AG04450 (cell line): ENCODE data around the gene DUSP5. TPM values are rescaled to one million over a fixed set of nuclear protein-coding genes. Genes with fewer than 3 reads are reported as not detected.

Source experiments
- CTCF ChIA-PET: fragments of 300-600, 350-600 bp; formaldehyde crosslinking; extraction: SDS; loops from one replicate; lab custom pipeline; 2022; ENCODE audit warnings: antibody characterized with exemption, inconsistent platforms; lab: Charles Lee
- POLR2A ChIA-PET: fragments of 350-600 bp; formaldehyde crosslinking; extraction: SDS; loops from one replicate; lab custom pipeline; 2021; ENCODE audit warnings: antibody characterized with exemption, inconsistent platforms; lab: Yijun Ruan, JAX
- DNase-seq: peaks from one replicate; pipeline ENCODE4 v3.0.0-alpha.2; 2011; ENCODE audit warnings: low read depth, low spot score
- H3K27ac ChIP-seq: one replicate; pipeline ENCODE4 v1.5.1; 2012; ENCODE audit warnings: low read depth, low read length, control low read depth
- H3K27me3 ChIP-seq: one replicate; pipeline ENCODE4 v1.6.0; 2012; ENCODE audit warnings: low read length; ENCODE audit not compliant: control insufficient read depth, insufficient read depth
- H3K4me3 ChIP-seq: 2 replicates; pipeline ENCODE4 v1.5.1; 2011; ENCODE audit warnings: mild to moderate bottlenecking, low read depth, low read length, control low read depth
- H3K9me3 ChIP-seq: 2 replicates; pipeline ENCODE4 v1.5.1; 2012; ENCODE audit warnings: low read length; ENCODE audit not compliant: control insufficient read depth, insufficient read depth
- polyA plus RNA-seq: library from polyadenylated mRNA; depleted of rRNA; stranded (reverse); fragments of >200 nt; gene quantifications from 2 replicates; pipeline ENCODE4 v1.2.3, GENCODE V29; 2011
- TF ChIP-seq, protein P1 (sequence below): IDR thresholded peaks from 2 replicates; pipeline ENCODE4 v1.5.1; 2011; ENCODE audit warnings: low read depth, low read length, control low read depth, inconsistent platforms

Gene DUSP5
- polyA plus RNA-seq, 1 experiment = 35.7 TPM

DNA sequence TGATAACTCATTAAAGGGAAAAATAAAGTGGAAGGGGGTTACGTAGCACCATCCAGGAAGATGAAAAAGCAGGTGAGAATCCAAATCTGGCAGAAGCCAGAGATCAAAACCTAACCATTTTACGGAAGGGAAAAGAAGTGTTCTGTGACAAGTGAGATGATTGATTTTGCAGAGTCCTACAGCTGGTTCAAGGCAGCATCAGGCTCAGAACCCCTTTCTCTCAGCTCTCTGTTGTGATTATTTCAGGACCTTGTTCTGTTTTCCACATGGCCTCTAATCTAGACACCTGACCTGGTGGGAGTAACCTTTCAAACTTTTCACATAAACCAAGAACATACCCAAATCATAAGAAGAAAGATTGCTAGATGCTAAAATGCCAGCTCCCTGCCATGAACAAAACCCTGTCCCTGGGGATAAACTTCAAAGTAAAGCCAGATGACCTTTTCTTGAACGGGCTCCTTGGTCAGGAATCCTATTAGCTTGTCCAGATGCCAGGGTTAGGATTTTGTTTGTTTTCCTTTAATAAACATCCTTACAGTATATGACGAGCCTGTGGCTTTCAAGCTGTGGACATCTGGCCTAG, 5.9 kb downstream of the DUSP5 start:
- Histone ChIP-seq H3K27me3 (no peaks in the 10 kb centered on the region), H3K27ac (peak overlapping the region; percentile 81), H3K9me3 (peaks cover under 1% of the 10 kb centered on the region; the same call in 1 of the 2 replicates), H3K4me3 (no peak overlapping the region)
- CTCF ChIA-PET = interaction anchor here (0.8 to 5.3 kb wide), 6 partner anchors 42 to 193 kb away, joined by 3 to 24 read pairs (median 4); no protein-coding TSS in a partner anchor
- POLR2A ChIA-PET = interaction anchor here (0.8 to 2.6 kb wide), 6 partner anchors 9 to 181 kb away, joined by 3 to 19 read pairs (median 4); no protein-coding TSS in a partner anchor
- TF ChIP-seq, protein P1, sequence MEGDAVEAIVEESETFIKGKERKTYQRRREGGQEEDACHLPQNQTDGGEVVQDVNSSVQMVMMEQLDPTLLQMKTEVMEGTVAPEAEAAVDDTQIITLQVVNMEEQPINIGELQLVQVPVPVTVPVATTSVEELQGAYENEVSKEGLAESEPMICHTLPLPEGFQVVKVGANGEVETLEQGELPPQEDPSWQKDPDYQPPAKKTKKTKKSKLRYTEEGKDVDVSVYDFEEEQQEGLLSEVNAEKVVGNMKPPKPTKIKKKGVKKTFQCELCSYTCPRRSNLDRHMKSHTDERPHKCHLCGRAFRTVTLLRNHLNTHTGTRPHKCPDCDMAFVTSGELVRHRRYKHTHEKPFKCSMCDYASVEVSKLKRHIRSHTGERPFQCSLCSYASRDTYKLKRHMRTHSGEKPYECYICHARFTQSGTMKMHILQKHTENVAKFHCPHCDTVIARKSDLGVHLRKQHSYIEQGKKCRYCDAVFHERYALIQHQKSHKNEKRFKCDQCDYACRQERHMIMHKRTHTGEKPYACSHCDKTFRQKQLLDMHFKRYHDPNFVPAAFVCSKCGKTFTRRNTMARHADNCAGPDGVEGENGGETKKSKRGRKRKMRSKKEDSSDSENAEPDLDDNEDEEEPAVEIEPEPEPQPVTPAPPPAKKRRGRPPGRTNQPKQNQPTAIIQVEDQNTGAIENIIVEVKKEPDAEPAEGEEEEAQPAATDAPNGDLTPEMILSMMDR = no peak
- no peak for DNase-seq

DNA sequence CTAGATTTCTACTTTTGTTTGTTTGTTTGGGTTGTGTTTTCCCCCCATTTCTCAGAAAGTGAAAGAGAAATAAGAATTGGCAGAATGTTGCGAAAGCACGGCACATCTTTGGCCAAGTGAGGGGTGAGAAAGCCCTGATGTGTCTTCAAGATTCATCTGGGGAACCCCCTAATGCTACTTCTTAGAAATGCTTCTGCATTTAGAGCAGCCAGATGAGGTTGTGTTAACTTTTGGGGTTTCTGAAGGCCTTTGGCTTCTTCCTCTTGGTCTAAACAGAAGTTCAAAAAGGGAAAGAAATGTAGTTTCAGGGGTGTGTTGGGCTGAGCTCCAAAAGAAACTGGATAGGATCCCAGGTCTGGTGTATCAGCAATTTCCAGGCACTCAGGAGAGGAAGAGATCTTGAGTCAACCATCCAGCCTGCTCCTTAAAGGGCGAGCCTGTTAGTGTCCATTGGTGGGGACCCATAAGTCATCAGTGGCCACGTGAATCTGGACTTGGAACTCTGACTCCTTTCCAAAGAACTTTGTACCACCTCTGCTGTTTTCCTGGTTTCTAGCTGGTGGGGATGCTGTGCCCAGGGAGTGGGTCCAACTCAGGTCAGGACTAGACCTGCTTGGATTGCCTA, 6.5 kb downstream of the DUSP5 start:
- peak; percentile 84 for DNase-seq
- 0 out of 2 replicates have a peak overlapping the region, but pooled peaks have one; percentile 8 for H3K4me3 ChIP-seq
- TF ChIP-seq, protein P1 = no peak
- ChIA-PET CTCF (interaction anchor here (0.8 to 5.3 kb wide), 5 partner anchors 41 to 198 kb away, joined by 3 to 24 read pairs (median 5); no protein-coding TSS in a partner anchor), POLR2A (interaction anchor here (0.8 to 2.6 kb wide), 5 partner anchors 9 to 181 kb away, joined by 3 to 19 read pairs (median 4); no protein-coding TSS in a partner anchor)
- no peaks in the 10 kb centered on the region for H3K27me3 ChIP-seq
- peak overlapping the region; percentile 81 for H3K27ac ChIP-seq
- H3K9me3 ChIP-seq = no peaks in the 10 kb centered on the region

DNA sequence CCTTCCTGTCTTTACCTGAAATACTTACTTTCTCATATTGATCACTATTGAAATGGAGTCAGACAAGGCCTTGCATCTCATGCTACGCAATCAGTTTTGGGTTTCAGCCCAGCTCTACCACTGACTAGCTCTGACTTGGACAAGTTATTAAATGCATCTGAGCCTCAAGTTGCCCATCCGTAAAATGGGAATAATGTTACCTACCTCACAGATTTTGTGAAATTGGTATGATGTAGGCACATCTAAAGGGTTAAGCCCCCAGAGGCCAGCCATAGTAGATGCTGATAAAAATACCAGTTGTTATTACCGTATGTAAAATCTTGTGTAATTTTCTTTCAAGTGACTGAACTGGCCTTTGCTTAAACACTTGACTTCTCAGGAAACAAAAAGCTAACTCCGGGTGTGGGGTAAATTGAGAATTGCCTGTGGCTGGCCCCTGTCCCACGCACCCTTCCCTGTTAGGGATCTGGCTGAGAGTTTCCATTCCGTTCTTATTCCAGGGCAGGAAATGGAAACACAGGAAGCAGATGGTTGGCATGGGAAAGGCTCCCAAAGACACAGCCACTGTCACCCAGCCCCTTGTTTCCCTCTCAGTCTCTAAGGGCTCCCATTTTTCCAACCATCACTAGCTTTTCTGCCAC, 7.5 kb downstream of the DUSP5 start:
- Histone ChIP-seq H3K27ac (no peak overlapping the region), H3K27me3 (no peaks in the 10 kb centered on the region), H3K4me3 (no peak overlapping the region), H3K9me3 (no peaks in the 10 kb centered on the region)
- ChIA-PET CTCF (interaction anchor here (0.5 to 5.3 kb wide), 3 partner anchors 42 to 151 kb away, joined by 3 to 24 read pairs (median 6); no protein-coding TSS in a partner anchor), POLR2A (no interaction called here)
- DNase-seq = no peak
- TF ChIP-seq, protein P1 = no peak

DNA sequence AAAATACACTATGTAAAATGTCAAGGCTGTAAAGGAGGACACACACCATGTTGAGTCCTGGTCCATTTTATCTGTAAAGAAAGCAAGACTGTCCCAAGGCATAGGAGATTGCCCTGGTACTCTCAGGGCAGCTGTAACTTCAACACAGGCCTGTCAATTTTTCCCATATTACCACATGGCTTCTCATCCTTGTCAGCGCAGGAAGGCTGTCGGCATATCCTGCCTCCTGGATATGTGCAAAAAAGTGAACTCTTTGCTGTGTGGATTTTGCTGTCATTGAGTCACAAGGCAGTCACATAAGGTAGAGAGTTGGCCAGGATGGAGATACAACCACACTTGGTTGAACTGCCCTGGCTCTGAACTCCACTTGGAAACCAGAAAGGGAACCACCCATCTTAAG, 8.7 kb downstream of the DUSP5 start:
- ChIA-PET POLR2A (no interaction called here), CTCF (interaction anchor here (0.6 to 5.3 kb wide), 5 partner anchors 40 to 359 kb away, joined by 3 to 24 read pairs (median 6); no protein-coding TSS in a partner anchor)
- DNase-seq = no peak
- Histone ChIP-seq H3K4me3 (no peak overlapping the region), H3K27ac (no peak overlapping the region), H3K9me3 (no peaks in the 10 kb centered on the region), H3K27me3 (no peaks in the 10 kb centered on the region)
- TF ChIP-seq, protein P1 = no peak
